NCI-H345 (cell line): Measurements from ENCODE around the gene PDIK1L.

Source experiments
- DNase-seq: peaks from one replicate; lab custom pipeline; 2025; lab: John Stamatoyannopoulos, UW

PDIK1L gene

GRCh38 chr1:26122988-26123973 lies 11.7 kb downstream of the PDIK1L start:
- no peak for DNase-seq

GRCh38 chr1:26124418-26125331 lies 13.1 kb downstream of the PDIK1L start:
- DNase-seq = no peak

GRCh38 chr1:26125382-26125781 lies 13.8 kb downstream of the PDIK1L start:
- DNase-seq = no peak

GRCh38 chr1:26125946-26126320 lies 14.3 kb downstream of the PDIK1L start:
- no peak for DNase-seq

- DNase-seq = no peak
Observed at GRCh38 chr1:26126321-26127084, 14.9 kb downstream of the PDIK1L start.

DNA sequence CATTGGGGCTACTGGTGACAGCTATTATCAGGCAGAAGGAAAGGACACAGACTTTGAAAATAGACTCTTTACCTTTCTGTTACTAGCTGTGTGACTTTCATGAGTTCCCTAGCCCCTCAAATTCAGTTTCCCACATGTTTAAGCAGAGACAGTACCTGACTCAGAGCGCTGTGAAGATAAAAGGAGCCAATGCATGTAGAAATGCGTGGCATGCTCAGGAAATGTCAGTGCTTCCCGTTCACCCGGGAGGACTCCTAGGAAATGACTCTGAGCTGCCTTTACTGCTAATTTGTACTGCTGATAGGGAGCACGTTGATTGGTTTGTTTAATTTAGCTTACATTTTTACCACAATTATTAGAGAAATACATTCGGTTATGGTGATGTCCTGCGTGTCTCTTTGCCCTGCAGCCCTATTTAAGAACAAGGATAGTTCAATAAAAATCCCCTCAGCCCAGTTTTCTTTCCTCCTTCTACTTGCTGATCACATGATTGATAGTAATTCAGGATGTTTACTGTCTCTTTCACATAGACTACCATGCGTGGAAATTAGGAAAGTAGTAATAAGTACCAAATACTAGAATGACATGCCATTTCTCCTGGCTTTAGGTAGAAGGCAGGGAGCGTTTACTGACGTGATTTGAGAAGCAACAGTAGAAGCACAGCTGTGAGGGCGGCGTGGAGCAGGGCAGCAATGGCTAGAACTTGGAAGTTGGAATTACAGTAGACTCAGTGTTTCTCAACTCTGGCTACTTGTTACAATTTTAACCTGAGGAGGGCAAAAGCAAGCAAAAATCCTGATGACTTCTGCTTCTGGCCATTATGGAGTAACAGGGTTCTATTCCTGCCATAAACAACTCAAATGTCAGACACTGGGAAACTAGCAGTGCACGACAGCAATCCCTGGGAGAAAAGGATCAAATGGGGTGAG lies 15.9 kb downstream of the PDIK1L start:
- no peak for DNase-seq

DNA sequence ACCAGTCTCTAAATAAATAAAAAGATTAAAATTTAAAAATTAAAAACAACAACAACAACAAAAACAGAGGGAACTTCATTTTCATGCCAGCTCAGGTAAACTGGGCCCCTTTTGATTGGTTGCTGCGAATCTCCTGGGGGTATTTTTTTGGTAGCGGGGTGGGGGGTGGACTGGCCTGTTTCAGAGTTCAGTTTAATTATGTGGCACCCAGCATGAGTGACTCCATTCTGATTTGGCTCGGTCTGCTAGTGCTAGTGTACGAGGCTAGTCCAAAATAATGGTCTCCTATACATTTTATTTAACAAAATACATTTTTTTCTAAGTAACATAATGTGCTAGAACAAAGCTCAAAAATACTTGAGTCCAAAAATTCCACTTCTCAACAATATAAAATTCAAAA lies 18.2 kb downstream of the PDIK1L start:
- no peak for DNase-seq

DNA sequence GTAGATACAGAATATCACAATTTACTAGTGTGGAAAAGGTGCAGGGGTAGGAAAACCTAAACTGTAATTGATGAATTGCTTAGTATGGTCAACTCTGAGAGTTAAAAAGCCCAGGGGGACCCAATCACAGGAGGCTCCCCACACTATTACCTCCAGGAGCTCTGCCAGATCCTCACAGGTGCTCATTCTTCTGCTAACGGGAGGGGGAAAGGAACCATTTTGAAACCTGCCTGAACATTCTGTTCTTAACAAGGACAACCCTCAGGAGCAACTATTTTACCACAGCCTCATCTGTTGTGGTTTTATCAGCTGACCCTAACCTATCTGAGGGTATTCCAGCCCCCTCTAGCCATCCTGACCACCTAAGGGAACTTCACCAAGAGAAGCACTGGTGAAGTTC lies 19.1 kb downstream of the PDIK1L start:
- DNase-seq = no peak

GRCh38 chr1:26132128-26132833 lies 20.7 kb downstream of the PDIK1L start:
- DNase-seq = no peak

GRCh38 chr1:26132834-26133167 lies 21.2 kb downstream of the PDIK1L start:
- no peak for DNase-seq

- no peak for DNase-seq
Observed at GRCh38 chr1:26134466-26134865, 22.8 kb downstream of the PDIK1L start.

GRCh38 chr1:26138974-26139558 lies 27.4 kb downstream of the PDIK1L start:
- no peak for DNase-seq

DNA sequence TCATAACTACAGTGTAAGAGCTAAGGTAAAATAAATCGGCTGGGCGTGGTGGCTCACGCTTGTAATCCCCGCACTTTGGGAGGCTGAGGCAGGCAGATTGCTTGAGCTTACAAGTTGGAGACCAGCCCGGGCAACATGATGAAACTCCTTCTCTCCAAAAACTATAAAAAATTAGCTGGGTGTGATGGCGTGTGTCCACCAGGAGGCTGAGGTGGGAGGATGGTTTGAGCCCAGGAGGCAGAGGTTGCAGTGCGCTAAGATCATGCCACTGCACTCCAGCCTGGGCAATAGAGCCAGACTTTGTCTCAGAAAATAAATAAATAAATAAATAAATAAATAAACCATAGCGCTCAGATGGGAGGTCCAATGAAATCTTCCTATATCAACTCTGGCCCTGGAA lies 30.5 kb downstream of the PDIK1L start:
- no peak for DNase-seq

DNA sequence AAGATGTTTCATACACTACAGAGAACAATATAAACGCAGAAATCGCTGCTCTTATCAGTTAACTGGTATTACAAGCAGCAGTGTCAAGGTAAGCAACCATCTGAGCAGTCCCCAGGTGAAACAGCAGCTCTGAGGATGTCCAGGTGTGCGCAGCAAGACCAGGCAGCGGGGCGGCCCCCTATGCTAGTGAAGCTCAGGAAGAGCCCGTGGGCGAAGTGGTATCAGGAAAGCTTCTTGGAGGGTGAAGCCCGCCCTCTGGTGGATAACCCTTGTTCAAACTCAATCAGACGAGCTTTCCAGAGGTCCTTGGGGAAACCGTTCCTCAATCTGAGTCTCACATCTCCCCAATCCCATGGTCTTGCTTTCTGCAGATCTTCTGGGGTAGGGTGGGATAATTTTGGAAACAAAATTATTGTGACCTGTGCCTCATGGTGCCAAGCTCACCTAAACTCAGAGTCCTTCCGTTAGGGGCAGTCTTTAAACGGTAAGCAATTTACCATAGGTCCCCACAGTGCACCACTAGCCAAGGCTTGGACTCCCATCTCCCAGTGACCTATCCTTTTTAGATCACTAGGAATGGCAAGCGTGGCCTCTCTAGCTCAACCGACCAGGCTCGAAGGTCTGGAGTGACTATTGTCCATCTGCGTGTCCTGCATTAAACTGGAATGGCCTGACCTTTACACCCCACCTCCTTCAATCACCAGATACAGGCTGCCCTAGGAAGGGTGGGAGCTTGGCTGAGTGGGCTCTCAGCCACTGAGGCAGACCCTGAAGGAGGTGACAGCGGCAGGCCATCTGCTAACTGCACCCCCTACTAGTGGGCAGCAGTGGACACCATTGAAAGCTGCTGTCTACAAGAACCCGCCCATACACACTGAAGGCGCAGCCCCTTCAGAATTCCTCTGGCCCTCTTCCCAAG lies 33.7 kb downstream of the PDIK1L start:
- peak; percentile 90 for DNase-seq

DNA sequence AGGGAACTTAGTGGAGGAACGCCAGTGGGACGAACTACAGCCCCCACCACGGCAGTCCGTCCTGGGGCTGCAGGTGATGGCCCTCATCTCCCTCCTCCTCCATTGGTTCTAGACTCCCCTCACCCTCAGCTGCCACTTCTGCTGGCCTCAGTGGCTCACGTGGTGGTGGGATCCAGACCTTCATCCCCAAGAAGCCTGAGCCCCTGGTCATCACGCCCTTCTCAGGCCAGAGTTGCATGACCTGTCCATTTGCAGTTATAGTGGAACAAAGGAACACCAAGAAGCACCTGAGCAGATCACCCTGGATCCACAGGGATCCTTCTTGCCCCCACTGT lies 34.3 kb downstream of the PDIK1L start:
- no peak for DNase-seq

DNA sequence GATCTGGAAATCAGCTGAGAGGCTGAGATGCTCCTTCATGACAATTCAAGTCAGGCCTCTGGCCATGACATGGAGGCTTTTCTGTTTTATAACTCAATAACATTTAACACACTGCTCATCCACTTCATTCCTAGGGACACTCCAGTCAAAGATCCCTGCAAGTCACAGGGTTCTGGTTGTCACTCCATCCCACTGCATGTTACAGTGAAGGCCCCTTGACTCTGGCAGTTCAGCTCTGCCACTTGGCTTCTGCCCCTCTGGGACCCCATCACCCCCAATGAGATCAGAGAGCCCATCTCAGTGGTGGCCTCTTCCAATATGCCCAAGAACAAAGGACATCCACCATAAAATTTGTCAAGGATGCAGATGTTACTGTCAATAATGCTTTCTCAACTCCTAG lies 37.3 kb downstream of the PDIK1L start:
- DNase-seq = no peak

- DNase-seq = no peak
Observed at GRCh38 chr1:26153966-26154532, 42.4 kb downstream of the PDIK1L start.

DNA sequence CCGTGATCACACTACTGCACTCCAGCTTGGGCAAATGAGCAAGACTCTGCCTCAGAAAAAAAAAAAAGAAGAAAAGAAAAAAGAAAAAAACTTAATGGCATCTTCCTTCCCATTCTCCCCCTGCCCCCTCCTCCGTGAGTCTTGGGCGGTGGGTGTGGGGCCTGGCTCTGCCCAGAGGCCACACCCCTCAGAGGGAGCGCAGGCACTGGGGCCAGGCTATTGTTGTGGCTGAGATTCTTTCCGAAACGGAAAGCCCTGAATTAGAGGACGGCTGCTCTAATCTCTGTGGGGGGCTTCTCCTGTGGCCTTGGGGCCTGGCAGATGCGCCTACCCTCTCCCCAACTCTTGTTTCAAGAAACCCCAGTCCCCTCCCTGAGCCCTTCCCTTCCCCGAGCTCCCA lies 43.1 kb downstream of the PDIK1L start:
- DNase-seq = no peak
